Keratinocyte (primary cell): ENCODE results near the gene FLT3. TPM values are rescaled to one million over a fixed set of nuclear protein-coding genes. Genes with fewer than 3 reads are reported as not detected.

Experiments
- DNase-seq: peaks from one replicate; pipeline ENCODE4 v3.0.0-alpha.2; 2011; ENCODE audit warnings: low read depth, missing footprints, low spot score
- FAIRE-seq: peaks from 2 replicates; lab custom pipeline; 2011; peaks lifted over from hg19 to GRCh38; lab: Jason Lieb, UNC
- H2AFZ ChIP-seq: 2 replicates; pipeline ENCODE4 v1.6.0; 2012; ENCODE audit warnings: low read length, control low read depth, inconsistent platforms; ENCODE audit not compliant: control insufficient read depth
- H3K27ac ChIP-seq: 2 replicates; pipeline ENCODE4 v1.5.1; 2011; ENCODE audit warnings: low read length; ENCODE audit not compliant: control insufficient read depth, insufficient read depth
- H3K27me3 ChIP-seq: 3 replicates; pipeline ENCODE4 v1.6.0; 2011; ENCODE audit warnings: low read length; ENCODE audit not compliant: control insufficient read depth, insufficient read depth; ENCODE audit errors: extremely low read depth
- H3K36me3 ChIP-seq, 2 experiments: 2 replicates in 1 of 2; 3 replicates in 1 of 2; pipeline ENCODE4 v1.5.1; 2011; ENCODE audit warnings: low read length in 2 of 2, mild to moderate bottlenecking in 1 of 2; ENCODE audit not compliant: control insufficient read depth in 2 of 2, insufficient read depth in 2 of 2; ENCODE audit errors: extremely low read depth in 1 of 2
- H3K4me1 ChIP-seq: 3 replicates; pipeline ENCODE4 v1.5.1; 2011; ENCODE audit warnings: low read length; ENCODE audit not compliant: control insufficient read depth, insufficient read depth; ENCODE audit errors: extremely low read depth
- H3K4me2 ChIP-seq: 3 replicates; pipeline ENCODE4 v1.6.0; 2011; ENCODE audit warnings: low read depth, low read length; ENCODE audit not compliant: control insufficient read depth, insufficient read depth; ENCODE audit errors: extremely low read depth
- H3K4me3 ChIP-seq, 3 experiments: fragments of 200-600 bp in 1 of 3; sonication (generic) in 1 of 3; 2 replicates in 2 of 3; 3 replicates in 1 of 3; pipeline ENCODE4 v1.5.1; 2011 to 2016; ENCODE audit warnings: low read length in 3 of 3, mild to moderate bottlenecking in 3 of 3, control low read depth in 2 of 3, inconsistent platforms in 1 of 3, low read depth in 1 of 3, mixed read lengths in 1 of 3, mixed run types in 1 of 3, moderate library complexity in 1 of 3; ENCODE audit not compliant: control insufficient read depth in 2 of 3, insufficient read depth in 2 of 3; ENCODE audit errors: extremely low read depth in 1 of 3
- H3K79me2 ChIP-seq: 2 replicates; pipeline ENCODE4 v1.6.0; 2012; ENCODE audit warnings: low read length; ENCODE audit not compliant: control insufficient read depth, insufficient read depth
- H3K9ac ChIP-seq: 3 replicates; pipeline ENCODE4 v1.6.0; 2011; ENCODE audit warnings: low read length; ENCODE audit not compliant: control insufficient read depth, insufficient read depth; ENCODE audit errors: extremely low read depth
- H3K9me1 ChIP-seq: 3 replicates; pipeline ENCODE4 v1.6.0; 2011; ENCODE audit warnings: low read length; ENCODE audit not compliant: control insufficient read depth, insufficient read depth; ENCODE audit errors: extremely low read depth
- H3K9me3 ChIP-seq: 2 replicates; pipeline ENCODE4 v1.5.1; 2012; ENCODE audit warnings: low read depth, low read length; ENCODE audit not compliant: control insufficient read depth
- H4K20me1 ChIP-seq: 3 replicates; pipeline ENCODE4 v1.6.0; 2011; ENCODE audit warnings: low read length; ENCODE audit not compliant: control insufficient read depth, insufficient read depth; ENCODE audit errors: extremely low read depth
- EZH2 ChIP-seq: IDR thresholded peaks from one replicate; pipeline ENCODE4 v1.6.1; 2012; ENCODE audit warnings: inconsistent platforms, mild to moderate bottlenecking, low read length, moderate library complexity
- dilution Hi-C: fragments of 300-500 bp; cut with MboI; formaldehyde crosslinking; loops from one replicate; pipeline ENCODE4 v1.7.0; 2020; ENCODE audit warnings: low sequenced_read_pairs; ENCODE audit not compliant: extremely low pct_ligation_motif_present
- polyA plus RNA-seq, 5 experiments: library from polyadenylated mRNA; depleted of rRNA in 3 of 5; stranded (reverse) in 3 of 5; stranded (forward) in 1 of 5; unstranded in 1 of 5; fragments of >200 nt; gene quantifications; 1 replicate in 1 of 5; 2 replicates in 3 of 5; 3 replicates in 1 of 5; pipeline versions ENCODE4 v1.2.1 to v1.2.3, GENCODE V29; 2011 to 2012; ENCODE audit warnings: missing spikeins in 2 of 5, low read depth in 1 of 5, low replicate concordance in 1 of 5
- TF ChIP-seq, protein P1 (sequence below), 3 experiments: IDR thresholded peaks in 1 of 3; conservative IDR thresholded peaks in 1 of 3; optimal IDR thresholded peaks in 1 of 3; 2 replicates in 2 of 3; 3 replicates in 1 of 3; pipeline versions ENCODE3 to v1.5.1; 2011; ENCODE audit warnings: low read length in 3 of 3, mild to moderate bottlenecking in 3 of 3, moderate library complexity in 2 of 3, control low read depth in 1 of 3, inconsistent platforms in 1 of 3; ENCODE audit not compliant: insufficient read depth in 2 of 3; ENCODE audit errors: extremely low read depth in 1 of 3

The FLT3 gene
- polyA plus RNA-seq, 1 donor (not counting 4 experiments of a cell fraction or from before 2014, with no cell fraction given) = not detected

DNA sequence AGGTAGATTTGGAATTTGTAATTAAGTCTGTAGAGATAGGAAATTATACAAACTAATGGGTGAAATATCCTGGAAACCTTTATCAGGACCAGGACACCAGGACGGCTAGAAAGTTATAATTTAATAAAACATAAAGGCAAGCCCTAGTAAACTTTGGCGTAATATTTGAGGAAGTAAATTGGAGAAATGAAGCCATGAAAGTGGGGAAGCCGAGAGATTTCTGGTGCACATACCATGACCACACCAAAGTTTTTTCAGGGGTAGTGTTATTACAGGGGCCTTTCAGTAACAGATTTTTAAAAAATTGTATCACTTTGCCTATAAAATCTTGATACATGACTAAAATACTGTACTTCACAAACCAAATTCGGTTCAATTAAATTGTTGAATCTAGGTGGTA is 57.2 kb downstream of the FLT3 start:
- Histone ChIP-seq H3K36me3 (no peaks in the 10 kb centered on the region), H4K20me1 (no peaks in the 10 kb centered on the region), H3K4me3 (no peak overlapping the region), H3K9me1 (no peaks in the 10 kb centered on the region), H3K79me2 (no peaks in the 10 kb centered on the region), H2AFZ (no peak overlapping the region), H3K27me3 (peaks cover 3% of the 10 kb centered on the region), H3K4me1 (no peaks in the 10 kb centered on the region), H3K9me3 (no peaks in the 10 kb centered on the region), H3K4me2 (no peak overlapping the region), H3K27ac (no peak overlapping the region), H3K9ac (no peak overlapping the region)
- DNase-seq = no peak
- dilution Hi-C loops = no loop called here
- TF ChIP-seq, protein P1, sequence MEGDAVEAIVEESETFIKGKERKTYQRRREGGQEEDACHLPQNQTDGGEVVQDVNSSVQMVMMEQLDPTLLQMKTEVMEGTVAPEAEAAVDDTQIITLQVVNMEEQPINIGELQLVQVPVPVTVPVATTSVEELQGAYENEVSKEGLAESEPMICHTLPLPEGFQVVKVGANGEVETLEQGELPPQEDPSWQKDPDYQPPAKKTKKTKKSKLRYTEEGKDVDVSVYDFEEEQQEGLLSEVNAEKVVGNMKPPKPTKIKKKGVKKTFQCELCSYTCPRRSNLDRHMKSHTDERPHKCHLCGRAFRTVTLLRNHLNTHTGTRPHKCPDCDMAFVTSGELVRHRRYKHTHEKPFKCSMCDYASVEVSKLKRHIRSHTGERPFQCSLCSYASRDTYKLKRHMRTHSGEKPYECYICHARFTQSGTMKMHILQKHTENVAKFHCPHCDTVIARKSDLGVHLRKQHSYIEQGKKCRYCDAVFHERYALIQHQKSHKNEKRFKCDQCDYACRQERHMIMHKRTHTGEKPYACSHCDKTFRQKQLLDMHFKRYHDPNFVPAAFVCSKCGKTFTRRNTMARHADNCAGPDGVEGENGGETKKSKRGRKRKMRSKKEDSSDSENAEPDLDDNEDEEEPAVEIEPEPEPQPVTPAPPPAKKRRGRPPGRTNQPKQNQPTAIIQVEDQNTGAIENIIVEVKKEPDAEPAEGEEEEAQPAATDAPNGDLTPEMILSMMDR (optimal IDR thresholded peaks at IDR 0.05 in 1 of 3, IDR thresholded peaks at IDR 0.05 in 1 of 3, conservative IDR thresholded peaks at IDR 0.05 in 1 of 3; ENCODE audit: extremely low read depth in 1 of 3, insufficient read depth in 2 of 3, low read length in 3 of 3) = no peak
- TF ChIP-seq EZH2 = no peak
- no peak for FAIRE-seq

DNA sequence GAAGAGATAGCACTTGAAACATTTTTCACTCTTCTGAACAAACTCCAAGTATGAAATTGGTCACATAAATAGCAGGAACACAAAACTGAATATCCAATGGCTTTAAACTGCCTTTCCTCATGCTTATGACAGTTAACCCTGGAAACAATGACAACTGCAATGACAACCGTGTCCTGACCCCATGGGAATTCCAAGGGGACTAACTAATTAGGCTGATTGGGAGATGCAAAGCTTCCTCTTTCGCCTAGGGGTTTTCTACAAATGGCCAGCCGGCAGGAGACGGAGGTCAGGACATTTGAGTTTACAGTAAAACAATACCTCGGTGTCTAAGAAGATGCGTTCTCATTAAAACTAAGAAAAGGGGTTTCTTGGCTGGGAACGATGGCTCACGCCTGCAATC is 58.9 kb downstream of the FLT3 start:
- dilution Hi-C loops = no loop called here
- no peak overlapping the region for H2AFZ ChIP-seq
- no peaks in the 10 kb centered on the region for H3K79me2 ChIP-seq
- FAIRE-seq = no peak
- H3K9me1 ChIP-seq = no peaks in the 10 kb centered on the region
- H4K20me1 ChIP-seq = no peaks in the 10 kb centered on the region
- no peaks in the 10 kb centered on the region for H3K36me3 ChIP-seq
- no peaks in the 10 kb centered on the region for H3K9me3 ChIP-seq
- no peak for TF ChIP-seq EZH2
- TF ChIP-seq, protein P1 (optimal IDR thresholded peaks at IDR 0.05 in 1 of 3, IDR thresholded peaks at IDR 0.05 in 1 of 3, conservative IDR thresholded peaks at IDR 0.05 in 1 of 3; ENCODE audit: extremely low read depth in 1 of 3, insufficient read depth in 2 of 3, low read length in 3 of 3) = no peak
- no peak overlapping the region for H3K9ac ChIP-seq
- no peaks in the 10 kb centered on the region for H3K4me1 ChIP-seq
- peaks cover 3% of the 10 kb centered on the region for H3K27me3 ChIP-seq
- no peak for DNase-seq
- H3K4me3 ChIP-seq = no peak overlapping the region
- no peak overlapping the region for H3K4me2 ChIP-seq
- H3K27ac ChIP-seq = no peak overlapping the region
